ENCODE data around the gene DCX. TPM values are rescaled to one million over a fixed set of nuclear protein-coding genes. Genes with fewer than 3 reads are reported as not detected.

Gene DCX
- total RNA-seq, 4 donors from 2014 or later, result 0.04 to 0.26 TPM; not detected in 2

GRCh38 chrX:111319451-111319850, 92.5 kb downstream of the DCX start:
- peaks cover 0 to 3% (median 0%) of the 10 kb centered on the region in 4 donors for H3K27me3 ChIP-seq
- no peak overlapping the region for H3K4me3 ChIP-seq
- WGBS, 2 donors, result 58 to 92% methylated on average over 2 to 4 of the region's 4 CpGs
- no peaks in the 10 kb centered on the region for H3K9me3 ChIP-seq
- peaks cover 0 to 9% (median 0%) of the 10 kb centered on the region in 3 donors for H3K4me1 ChIP-seq
- H3K27ac ChIP-seq, result no peak overlapping the region
- intact Hi-C loops (cut with DNase I), result no loop called here
- no peaks in the 10 kb centered on the region for H3K36me3 ChIP-seq
- TF ChIP-seq CTCF (IDR thresholded peaks at IDR 0.05) (no peak), POLR2A (IDR thresholded peaks at IDR 0.05) (no peak)
- no peak for DNase-seq

- Histone ChIP-seq H3K4me3 (no peak overlapping the region), H3K4me1 (peaks cover 0 to 9% (median 0%) of the 10 kb centered on the region in 3 donors), H3K27ac (no peak overlapping the region), H3K27me3 (peaks cover 0 to 3% (median 0%) of the 10 kb centered on the region in 4 donors), H3K36me3 (no peaks in the 10 kb centered on the region), H3K9me3 (no peaks in the 10 kb centered on the region)
- TF ChIP-seq POLR2A (IDR thresholded peaks at IDR 0.05), result no peak
- no peak for TF ChIP-seq CTCF (IDR thresholded peaks at IDR 0.05)
- DNase-seq, result no peak
- intact Hi-C loops (cut with DNase I), result no loop called here
Observed at GRCh38 chrX:111318901-111319300, 93.1 kb downstream of the DCX start.

GRCh38 chrX:111309083-111309482, 102.9 kb downstream of the DCX start:
- Histone ChIP-seq H3K36me3 (no peaks in the 10 kb centered on the region), H3K27ac (no peak overlapping the region), H3K9me3 (no peaks in the 10 kb centered on the region), H3K4me3 (no peak overlapping the region), H3K27me3 (no peaks in the 10 kb centered on the region), H3K4me1 (no peaks in the 10 kb centered on the region)
- intact Hi-C loops (cut with DNase I), result no loop called here
- WGBS, 2 donors, result 71 to 79% methylated on average over 2 of the region's 2 CpGs
- TF ChIP-seq POLR2A (IDR thresholded peaks at IDR 0.05) (no peak), CTCF (IDR thresholded peaks at IDR 0.05) (no peak)
- no peak for DNase-seq

- H3K9me3 ChIP-seq, result no peaks in the 10 kb centered on the region
- H3K4me3 ChIP-seq, result no peak overlapping the region
- WGBS, 2 donors, result 43 to 78% methylated on average over 3 of the region's 3 CpGs
- intact Hi-C loops (cut with DNase I), result no loop called here
- H3K36me3 ChIP-seq, result no peaks in the 10 kb centered on the region
- H3K4me1 ChIP-seq, result no peaks in the 10 kb centered on the region
- TF ChIP-seq POLR2A (IDR thresholded peaks at IDR 0.05) (no peak), CTCF (IDR thresholded peaks at IDR 0.05) (no peak)
- H3K27me3 ChIP-seq, result no peaks in the 10 kb centered on the region
- DNase-seq, result no peak
- no peak overlapping the region for H3K27ac ChIP-seq
Observed at GRCh38 chrX:111308039-111308438, 104.0 kb downstream of the DCX start.

GRCh38 chrX:111302284-111302683, 109.7 kb downstream of the DCX start:
- no peak overlapping the region for H3K4me3 ChIP-seq
- 44 to 60% methylated on average over 2 of the region's 2 CpGs for WGBS, 2 donors

More at GRCh38 chrX:111302284-111302683, 109.7 kb downstream of the DCX start:
- no peak for DNase-seq
- peaks cover 0 to 3% (median 0%) of the 10 kb centered on the region in 4 donors for H3K27me3 ChIP-seq
- H3K9me3 ChIP-seq, result no peaks in the 10 kb centered on the region
- intact Hi-C loops (cut with DNase I), result no loop called here
- TF ChIP-seq POLR2A (IDR thresholded peaks at IDR 0.05), result no peak
- no peak for TF ChIP-seq CTCF (IDR thresholded peaks at IDR 0.05)
- no peak overlapping the region for H3K27ac ChIP-seq
- no peaks in the 10 kb centered on the region for H3K4me1 ChIP-seq
- no peaks in the 10 kb centered on the region for H3K36me3 ChIP-seq
